ENCODE measurements around the gene KLHL3. TPM values are rescaled to one million over a fixed set of nuclear protein-coding genes. Genes with fewer than 3 reads are reported as not detected.

The KLHL3 gene
- total and polyA plus RNA-seq, 2 experiments from 2014 or later = 4.9 to 10.8 TPM

DNA sequence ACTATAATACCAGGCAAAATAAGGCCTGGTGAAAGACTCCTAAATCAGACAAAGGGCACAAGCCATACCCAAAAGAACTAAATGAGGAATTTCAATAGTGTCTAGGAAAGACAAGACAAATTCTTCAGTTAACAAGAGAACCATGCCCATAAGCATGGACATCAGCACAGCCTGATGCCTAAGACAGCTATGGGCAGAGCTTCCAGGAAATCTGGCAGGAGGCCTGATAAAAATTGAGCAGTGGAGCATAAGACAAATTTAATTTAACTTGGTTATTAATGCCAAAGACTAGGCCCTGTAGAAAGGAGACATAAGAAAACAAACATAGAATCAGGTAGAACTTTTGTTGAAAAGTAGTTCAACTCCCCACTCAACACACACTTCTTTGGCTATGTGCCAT is 17.3 kb downstream of the KLHL3 start (continued):
- TF ChIP-seq, protein P1, sequence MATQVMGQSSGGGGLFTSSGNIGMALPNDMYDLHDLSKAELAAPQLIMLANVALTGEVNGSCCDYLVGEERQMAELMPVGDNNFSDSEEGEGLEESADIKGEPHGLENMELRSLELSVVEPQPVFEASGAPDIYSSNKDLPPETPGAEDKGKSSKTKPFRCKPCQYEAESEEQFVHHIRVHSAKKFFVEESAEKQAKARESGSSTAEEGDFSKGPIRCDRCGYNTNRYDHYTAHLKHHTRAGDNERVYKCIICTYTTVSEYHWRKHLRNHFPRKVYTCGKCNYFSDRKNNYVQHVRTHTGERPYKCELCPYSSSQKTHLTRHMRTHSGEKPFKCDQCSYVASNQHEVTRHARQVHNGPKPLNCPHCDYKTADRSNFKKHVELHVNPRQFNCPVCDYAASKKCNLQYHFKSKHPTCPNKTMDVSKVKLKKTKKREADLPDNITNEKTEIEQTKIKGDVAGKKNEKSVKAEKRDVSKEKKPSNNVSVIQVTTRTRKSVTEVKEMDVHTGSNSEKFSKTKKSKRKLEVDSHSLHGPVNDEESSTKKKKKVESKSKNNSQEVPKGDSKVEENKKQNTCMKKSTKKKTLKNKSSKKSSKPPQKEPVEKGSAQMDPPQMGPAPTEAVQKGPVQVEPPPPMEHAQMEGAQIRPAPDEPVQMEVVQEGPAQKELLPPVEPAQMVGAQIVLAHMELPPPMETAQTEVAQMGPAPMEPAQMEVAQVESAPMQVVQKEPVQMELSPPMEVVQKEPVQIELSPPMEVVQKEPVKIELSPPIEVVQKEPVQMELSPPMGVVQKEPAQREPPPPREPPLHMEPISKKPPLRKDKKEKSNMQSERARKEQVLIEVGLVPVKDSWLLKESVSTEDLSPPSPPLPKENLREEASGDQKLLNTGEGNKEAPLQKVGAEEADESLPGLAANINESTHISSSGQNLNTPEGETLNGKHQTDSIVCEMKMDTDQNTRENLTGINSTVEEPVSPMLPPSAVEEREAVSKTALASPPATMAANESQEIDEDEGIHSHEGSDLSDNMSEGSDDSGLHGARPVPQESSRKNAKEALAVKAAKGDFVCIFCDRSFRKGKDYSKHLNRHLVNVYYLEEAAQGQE (IDR thresholded peaks at IDR 0.05; ENCODE audit: unreplicated experiment) = no peak
- no peak for TF ChIP-seq STAT1 (IDR thresholded peaks at IDR 0.05; ENCODE audit: unreplicated experiment)
- TF ChIP-seq, protein P2, sequence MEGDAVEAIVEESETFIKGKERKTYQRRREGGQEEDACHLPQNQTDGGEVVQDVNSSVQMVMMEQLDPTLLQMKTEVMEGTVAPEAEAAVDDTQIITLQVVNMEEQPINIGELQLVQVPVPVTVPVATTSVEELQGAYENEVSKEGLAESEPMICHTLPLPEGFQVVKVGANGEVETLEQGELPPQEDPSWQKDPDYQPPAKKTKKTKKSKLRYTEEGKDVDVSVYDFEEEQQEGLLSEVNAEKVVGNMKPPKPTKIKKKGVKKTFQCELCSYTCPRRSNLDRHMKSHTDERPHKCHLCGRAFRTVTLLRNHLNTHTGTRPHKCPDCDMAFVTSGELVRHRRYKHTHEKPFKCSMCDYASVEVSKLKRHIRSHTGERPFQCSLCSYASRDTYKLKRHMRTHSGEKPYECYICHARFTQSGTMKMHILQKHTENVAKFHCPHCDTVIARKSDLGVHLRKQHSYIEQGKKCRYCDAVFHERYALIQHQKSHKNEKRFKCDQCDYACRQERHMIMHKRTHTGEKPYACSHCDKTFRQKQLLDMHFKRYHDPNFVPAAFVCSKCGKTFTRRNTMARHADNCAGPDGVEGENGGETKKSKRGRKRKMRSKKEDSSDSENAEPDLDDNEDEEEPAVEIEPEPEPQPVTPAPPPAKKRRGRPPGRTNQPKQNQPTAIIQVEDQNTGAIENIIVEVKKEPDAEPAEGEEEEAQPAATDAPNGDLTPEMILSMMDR (conservative IDR thresholded peaks at IDR 0.05; ENCODE audit: low read depth in 2 of 2) = no peak
- TF ChIP-seq JUNB (IDR thresholded peaks at IDR 0.05; ENCODE audit: unreplicated experiment) = no peak
- TF ChIP-seq, protein P3, sequence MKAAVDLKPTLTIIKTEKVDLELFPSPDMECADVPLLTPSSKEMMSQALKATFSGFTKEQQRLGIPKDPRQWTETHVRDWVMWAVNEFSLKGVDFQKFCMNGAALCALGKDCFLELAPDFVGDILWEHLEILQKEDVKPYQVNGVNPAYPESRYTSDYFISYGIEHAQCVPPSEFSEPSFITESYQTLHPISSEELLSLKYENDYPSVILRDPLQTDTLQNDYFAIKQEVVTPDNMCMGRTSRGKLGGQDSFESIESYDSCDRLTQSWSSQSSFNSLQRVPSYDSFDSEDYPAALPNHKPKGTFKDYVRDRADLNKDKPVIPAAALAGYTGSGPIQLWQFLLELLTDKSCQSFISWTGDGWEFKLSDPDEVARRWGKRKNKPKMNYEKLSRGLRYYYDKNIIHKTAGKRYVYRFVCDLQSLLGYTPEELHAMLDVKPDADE (IDR thresholded peaks at IDR 0.05) = no peak
- no peak for TF ChIP-seq ZNF114 (CRISPR knock-in tag; IDR thresholded peaks at IDR 0.05)
- TF ChIP-seq CREB1 (CRISPR knock-in tag; IDR thresholded peaks at IDR 0.05; ENCODE audit: low read depth) = no peak

DNA sequence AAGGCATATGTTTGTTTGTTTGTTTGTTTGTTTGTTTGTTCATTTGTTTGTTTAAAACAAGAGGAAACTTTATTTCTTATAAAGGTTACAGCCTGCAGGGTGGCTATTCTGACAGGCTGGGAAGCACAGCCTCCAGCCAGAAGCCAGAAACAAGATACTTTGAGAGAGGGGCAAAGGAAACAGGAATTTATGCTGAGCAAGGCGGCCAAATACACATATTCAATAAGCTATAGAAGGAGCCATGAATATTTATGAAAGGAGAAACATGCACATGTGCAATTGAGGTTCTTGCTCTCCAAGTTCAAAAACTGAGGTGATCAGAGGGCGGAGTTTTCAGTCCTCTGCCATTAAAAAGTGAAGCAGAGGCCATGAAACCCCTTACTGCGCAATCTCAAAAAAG is 19.6 kb downstream of the KLHL3 start:
- H3K4me1 ChIP-seq (ENCODE audit: insufficient read depth) = no peaks in the 10 kb centered on the region
- no peak overlapping the region for H3K27ac ChIP-seq (ENCODE audit: low read depth)
- H3K36me3 ChIP-seq (ENCODE audit: insufficient read depth) = peaks cover 19% of the 10 kb centered on the region; the same call in 1 of the 2 replicates
- no peaks in the 10 kb centered on the region for H3K27me3 ChIP-seq (ENCODE audit: insufficient read depth)
- no peak overlapping the region for H3K27ac Mint-ChIP-seq
- peaks cover 18% of the 10 kb centered on the region for H3K9me3 Mint-ChIP-seq
- H3K27me3 Mint-ChIP-seq (ENCODE audit: insufficient read depth, low read depth, poor library complexity) = no peaks in the 10 kb centered on the region
- H3K9me2 ChIP-seq (ENCODE audit: insufficient read depth) = no peaks in the 10 kb centered on the region
- no peak overlapping the region for H3K4me2 ChIP-seq
- peaks cover 40% of the 10 kb centered on the region for H3K36me3 Mint-ChIP-seq (ENCODE audit: low read depth)
- 0 out of 2 replicates have a peak, but pooled peaks cover 3% of the 10 kb centered on the region for H3K79me2 ChIP-seq (replicated peaks; ENCODE audit: insufficient read depth)
- H3K4me1 Mint-ChIP-seq = no peaks in the 10 kb centered on the region; the same call in 2 of the 3 replicates
- no peaks in the 10 kb centered on the region for H3F3A ChIP-seq (replicated peaks; ENCODE audit: low read depth)
- H2AFZ ChIP-seq = no peak overlapping the region
- H4K20me1 ChIP-seq (replicated peaks; ENCODE audit: insufficient read depth) = no peaks in the 10 kb centered on the region; the same call in 1 of the 2 replicates
- DNase-seq (ENCODE audit: low spot score) (no peak), ATAC-seq (no peak)
- H3K4me3 ChIP-seq = no peak overlapping the region
- H3K4me3 Mint-ChIP-seq = no peak overlapping the region
- TF ChIP-seq EZH2phosphoT487 (IDR thresholded peaks at IDR 0.05; ENCODE audit: unreplicated experiment) = no peak
- TF ChIP-seq, protein P4, sequence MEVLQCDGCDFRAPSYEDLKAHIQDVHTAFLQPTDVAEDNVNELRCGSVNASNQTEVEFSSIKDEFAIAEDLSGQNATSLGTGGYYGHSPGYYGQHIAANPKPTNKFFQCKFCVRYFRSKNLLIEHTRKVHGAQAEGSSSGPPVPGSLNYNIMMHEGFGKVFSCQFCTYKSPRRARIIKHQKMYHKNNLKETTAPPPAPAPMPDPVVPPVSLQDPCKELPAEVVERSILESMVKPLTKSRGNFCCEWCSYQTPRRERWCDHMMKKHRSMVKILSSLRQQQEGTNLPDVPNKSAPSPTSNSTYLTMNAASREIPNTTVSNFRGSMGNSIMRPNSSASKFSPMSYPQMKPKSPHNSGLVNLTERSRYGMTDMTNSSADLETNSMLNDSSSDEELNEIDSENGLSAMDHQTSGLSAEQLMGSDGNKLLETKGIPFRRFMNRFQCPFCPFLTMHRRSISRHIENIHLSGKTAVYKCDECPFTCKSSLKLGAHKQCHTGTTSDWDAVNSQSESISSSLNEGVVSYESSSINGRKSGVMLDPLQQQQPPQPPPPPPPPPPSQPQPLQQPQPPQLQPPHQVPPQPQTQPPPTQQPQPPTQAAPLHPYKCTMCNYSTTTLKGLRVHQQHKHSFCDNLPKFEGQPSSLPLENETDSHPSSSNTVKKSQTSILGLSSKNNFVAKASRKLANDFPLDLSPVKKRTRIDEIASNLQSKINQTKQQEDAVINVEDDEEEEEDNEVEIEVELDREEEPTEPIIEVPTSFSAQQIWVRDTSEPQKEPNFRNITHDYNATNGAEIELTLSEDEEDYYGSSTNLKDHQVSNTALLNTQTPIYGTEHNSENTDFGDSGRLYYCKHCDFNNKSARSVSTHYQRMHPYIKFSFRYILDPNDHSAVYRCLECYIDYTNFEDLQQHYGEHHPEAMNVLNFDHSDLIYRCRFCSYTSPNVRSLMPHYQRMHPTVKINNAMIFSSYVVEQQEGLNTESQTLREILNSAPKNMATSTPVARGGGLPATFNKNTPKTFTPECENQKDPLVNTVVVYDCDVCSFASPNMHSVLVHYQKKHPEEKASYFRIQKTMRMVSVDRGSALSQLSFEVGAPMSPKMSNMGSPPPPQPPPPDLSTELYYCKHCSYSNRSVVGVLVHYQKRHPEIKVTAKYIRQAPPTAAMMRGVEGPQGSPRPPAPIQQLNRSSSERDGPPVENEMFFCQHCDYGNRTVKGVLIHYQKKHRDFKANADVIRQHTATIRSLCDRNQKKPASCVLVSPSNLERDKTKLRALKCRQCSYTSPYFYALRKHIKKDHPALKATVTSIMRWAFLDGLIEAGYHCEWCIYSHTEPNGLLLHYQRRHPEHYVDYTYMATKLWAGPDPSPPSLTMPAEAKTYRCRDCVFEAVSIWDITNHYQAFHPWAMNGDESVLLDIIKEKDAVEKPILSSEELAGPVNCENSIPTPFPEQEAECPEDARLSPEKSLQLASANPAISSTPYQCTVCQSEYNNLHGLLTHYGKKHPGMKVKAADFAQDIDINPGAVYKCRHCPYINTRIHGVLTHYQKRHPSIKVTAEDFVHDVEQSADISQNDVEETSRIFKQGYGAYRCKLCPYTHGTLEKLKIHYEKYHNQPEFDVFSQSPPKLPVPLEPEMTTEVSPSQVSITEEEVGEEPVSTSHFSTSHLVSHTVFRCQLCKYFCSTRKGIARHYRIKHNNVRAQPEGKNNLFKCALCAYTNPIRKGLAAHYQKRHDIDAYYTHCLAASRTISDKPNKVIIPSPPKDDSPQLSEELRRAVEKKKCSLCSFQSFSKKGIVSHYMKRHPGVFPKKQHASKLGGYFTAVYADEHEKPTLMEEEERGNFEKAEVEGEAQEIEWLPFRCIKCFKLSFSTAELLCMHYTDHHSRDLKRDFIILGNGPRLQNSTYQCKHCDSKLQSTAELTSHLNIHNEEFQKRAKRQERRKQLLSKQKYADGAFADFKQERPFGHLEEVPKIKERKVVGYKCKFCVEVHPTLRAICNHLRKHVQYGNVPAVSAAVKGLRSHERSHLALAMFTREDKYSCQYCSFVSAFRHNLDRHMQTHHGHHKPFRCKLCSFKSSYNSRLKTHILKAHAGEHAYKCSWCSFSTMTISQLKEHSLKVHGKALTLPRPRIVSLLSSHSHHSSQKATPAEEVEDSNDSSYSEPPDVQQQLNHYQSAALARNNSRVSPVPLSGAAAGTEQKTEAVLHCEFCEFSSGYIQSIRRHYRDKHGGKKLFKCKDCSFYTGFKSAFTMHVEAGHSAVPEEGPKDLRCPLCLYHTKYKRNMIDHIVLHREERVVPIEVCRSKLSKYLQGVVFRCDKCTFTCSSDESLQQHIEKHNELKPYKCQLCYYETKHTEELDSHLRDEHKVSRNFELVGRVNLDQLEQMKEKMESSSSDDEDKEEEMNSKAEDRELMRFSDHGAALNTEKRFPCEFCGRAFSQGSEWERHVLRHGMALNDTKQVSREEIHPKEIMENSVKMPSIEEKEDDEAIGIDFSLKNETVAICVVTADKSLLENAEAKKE (CRISPR knock-in tag; IDR thresholded peaks at IDR 0.05) = no peak
- no peak for TF ChIP-seq EZH2 (IDR thresholded peaks at IDR 0.05; ENCODE audit: low read depth, unreplicated experiment)

Measured in GM23338 (cell line).